Gastrocnemius medialis (tissue), 4 donors: ENCODE results near the gene OPRM1. TPM values are rescaled to one million over a fixed set of nuclear protein-coding genes. Genes with fewer than 3 reads are reported as not detected.

Source experiments
- ATAC-seq, 2 donors: fragments of 150-250 bp; one replicate each; pipeline ENCODE4 v1.9.1; 2016
- DNase-seq, 2 donors: peaks; one replicate each; pipeline ENCODE4 v3.0.0-alpha.2; 2019
- H3K27ac ChIP-seq, 4 donors: fragments of 200-600 bp; sonication (generic); 1 replicate in 1 of 4; 2 replicates in 3 of 4; pipeline ENCODE4 v1.5.1; 2016 to 2018; ENCODE audit warnings: mild to moderate bottlenecking in 2 of 4, moderate library complexity in 1 of 4
- H3K27me3 ChIP-seq, 3 donors: fragments of 200-600 bp; sonication (generic) in 2 of 3; 1 replicate in 1 of 3; 2 replicates in 2 of 3; pipeline versions ENCODE4 v1.5.1 to v1.6.0; 2016 to 2019; ENCODE audit warnings: mild to moderate bottlenecking in 1 of 3, moderate library complexity in 1 of 3
- H3K36me3 ChIP-seq, 2 donors: fragments of 200-600 bp; sonication (generic) in 1 of 2; one replicate each; pipeline ENCODE4 v1.5.1; 2017 to 2018
- H3K4me1 ChIP-seq, 2 donors: fragments of 200-600 bp; sonication (generic) in 1 of 2; one replicate each; pipeline ENCODE4 v1.5.1; 2016 to 2017; ENCODE audit warnings: mild to moderate bottlenecking in 2 of 2
- H3K4me3 ChIP-seq, 4 donors: fragments of 200-600 bp; sonication (generic) in 3 of 4; 1 replicate in 1 of 4; 2 replicates in 3 of 4; pipeline ENCODE4 v1.5.1; 2016 to 2019; ENCODE audit warnings: mild to moderate bottlenecking in 2 of 4
- H3K9me3 ChIP-seq, 3 donors: fragments of 200-600 bp; sonication (generic) in 2 of 3; 1 replicate in 1 of 3; 2 replicates in 2 of 3; pipeline ENCODE4 v1.5.1; 2016 to 2019
- POLR2A ChIP-seq, 2 donors: fragments of 450-650 bp; IDR thresholded peaks; one replicate each; pipeline ENCODE4 v1.6.1; 2017; ENCODE audit warnings: antibody characterized with exemption in 2 of 2, mild to moderate bottlenecking in 2 of 2, moderate library complexity in 2 of 2
- in situ Hi-C, 4 donors: fragments of 200-750 bp; cut with MboI; loops; one replicate each; pipeline versions ENCODE4 v1.15.0 to v1.8.0; 2017; ENCODE audit warnings: low sequenced_read_pairs in 4 of 4
- intact Hi-C: fragments of 100-400 bp; cut with DNase I; formaldehyde crosslinking; loops from one replicate; pipeline ENCODE4 v1.15.1; 2023; ENCODE audit warnings: low total_unique reads
- total RNA-seq, 4 donors: library from RNA; depleted of rRNA; stranded (reverse); fragments of >200 nt; gene quantifications; one replicate each; pipeline versions ENCODE4 v1.1.0 to v1.2.3, GENCODE V29; 2016
- TF ChIP-seq, protein P1 (sequence below), 5 experiments: fragments of 450-650 bp in 3 of 5; fragments of 200-600 bp in 2 of 5; sonication (generic) in 2 of 5; IDR thresholded peaks in 4 of 5; conservative IDR thresholded peaks in 1 of 5; 1 replicate in 4 of 5; 2 replicates in 1 of 5; pipeline ENCODE4 v1.5.1; 2016 to 2019; ENCODE audit warnings: antibody characterized with exemption in 5 of 5, mild to moderate bottlenecking in 3 of 5, moderate library complexity in 3 of 5

OPRM1 gene
- total RNA-seq, 4 donors from 2014 or later, result not detected

DNA sequence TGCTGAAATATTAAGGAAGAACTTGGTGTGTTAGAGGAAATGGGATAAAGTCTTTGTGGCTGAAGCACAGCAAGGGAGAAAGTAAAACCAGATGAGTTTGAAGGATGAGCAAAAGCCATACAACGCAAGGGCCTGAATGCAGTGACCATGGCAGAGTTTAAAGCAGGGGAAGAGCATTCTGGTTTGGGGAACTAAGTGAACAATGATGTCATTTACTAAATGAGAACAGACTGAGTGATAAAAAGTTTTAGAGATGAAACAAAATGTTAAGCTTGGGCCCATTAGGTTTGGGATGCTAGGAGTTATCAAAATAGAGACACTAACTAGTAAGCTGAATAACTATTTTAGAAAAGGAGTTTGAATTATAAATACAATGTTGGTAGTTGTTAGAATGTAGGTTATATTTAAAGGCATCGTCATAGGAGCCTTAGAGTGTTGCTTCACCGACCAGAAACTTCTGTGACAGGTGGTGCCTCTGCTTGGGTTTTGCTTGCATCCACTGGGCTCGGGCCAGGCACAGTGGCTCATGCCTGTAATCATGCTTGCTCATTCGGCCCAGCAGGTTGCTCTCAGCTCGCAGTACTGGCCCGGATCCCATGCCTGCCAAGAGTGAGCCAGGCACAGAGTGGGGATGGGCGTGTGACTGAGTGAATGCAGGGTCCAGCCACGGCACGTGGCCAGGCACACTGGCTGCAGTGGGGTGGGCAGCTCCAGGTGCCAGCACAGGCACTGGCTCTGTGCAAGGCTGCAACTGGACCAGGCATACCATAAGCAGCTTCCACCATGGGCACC is 37.4 kb upstream of the OPRM1 start:
- Histone ChIP-seq H3K27me3 (no peaks in the 10 kb centered on the region), H3K9me3 (no peaks in the 10 kb centered on the region), H3K27ac (no peak overlapping the region), H3K4me1 (no peaks in the 10 kb centered on the region), H3K36me3 (no peaks in the 10 kb centered on the region), H3K4me3 (no peak overlapping the region)
- intact Hi-C loops, result no loop called here
- ATAC-seq (no peak), DNase-seq (no peak)
- in situ Hi-C loops, result no loop called here
- TF ChIP-seq POLR2A (IDR thresholded peaks at IDR 0.05), result no peak

DNA sequence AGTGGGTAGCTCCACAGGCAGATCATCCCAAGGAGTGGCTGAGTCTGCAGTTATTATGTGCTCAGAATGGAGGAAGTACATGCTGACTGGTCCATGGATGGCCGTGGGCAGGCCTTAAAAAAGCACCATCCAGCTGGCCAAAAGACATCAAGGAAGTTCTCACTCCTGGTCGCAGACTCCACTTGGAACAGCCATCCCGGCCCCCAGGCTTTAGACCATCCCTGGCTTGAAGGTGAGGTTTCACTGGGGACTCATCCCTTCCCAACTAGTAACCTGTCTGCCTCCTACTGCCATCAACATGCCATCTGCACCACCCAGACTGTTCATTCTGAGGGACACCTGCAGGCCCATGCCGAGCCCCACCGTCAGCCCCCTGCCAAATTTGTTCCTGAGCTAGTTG is 36.1 kb upstream of the OPRM1 start:
- intact Hi-C loops (no loop called here), in situ Hi-C loops (no loop called here)
- Histone ChIP-seq H3K36me3 (no peaks in the 10 kb centered on the region), H3K27me3 (no peaks in the 10 kb centered on the region), H3K4me3 (no peak overlapping the region), H3K9me3 (no peaks in the 10 kb centered on the region), H3K4me1 (no peaks in the 10 kb centered on the region), H3K27ac (no peak overlapping the region)
- no peak for DNase-seq
- no peak for ATAC-seq
- TF ChIP-seq POLR2A (IDR thresholded peaks at IDR 0.05), result no peak
- TF ChIP-seq, protein P1, sequence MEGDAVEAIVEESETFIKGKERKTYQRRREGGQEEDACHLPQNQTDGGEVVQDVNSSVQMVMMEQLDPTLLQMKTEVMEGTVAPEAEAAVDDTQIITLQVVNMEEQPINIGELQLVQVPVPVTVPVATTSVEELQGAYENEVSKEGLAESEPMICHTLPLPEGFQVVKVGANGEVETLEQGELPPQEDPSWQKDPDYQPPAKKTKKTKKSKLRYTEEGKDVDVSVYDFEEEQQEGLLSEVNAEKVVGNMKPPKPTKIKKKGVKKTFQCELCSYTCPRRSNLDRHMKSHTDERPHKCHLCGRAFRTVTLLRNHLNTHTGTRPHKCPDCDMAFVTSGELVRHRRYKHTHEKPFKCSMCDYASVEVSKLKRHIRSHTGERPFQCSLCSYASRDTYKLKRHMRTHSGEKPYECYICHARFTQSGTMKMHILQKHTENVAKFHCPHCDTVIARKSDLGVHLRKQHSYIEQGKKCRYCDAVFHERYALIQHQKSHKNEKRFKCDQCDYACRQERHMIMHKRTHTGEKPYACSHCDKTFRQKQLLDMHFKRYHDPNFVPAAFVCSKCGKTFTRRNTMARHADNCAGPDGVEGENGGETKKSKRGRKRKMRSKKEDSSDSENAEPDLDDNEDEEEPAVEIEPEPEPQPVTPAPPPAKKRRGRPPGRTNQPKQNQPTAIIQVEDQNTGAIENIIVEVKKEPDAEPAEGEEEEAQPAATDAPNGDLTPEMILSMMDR (IDR thresholded peaks at IDR 0.05 in 4 of 5, conservative IDR thresholded peaks at IDR 0.05 in 1 of 5), result no peak

DNA sequence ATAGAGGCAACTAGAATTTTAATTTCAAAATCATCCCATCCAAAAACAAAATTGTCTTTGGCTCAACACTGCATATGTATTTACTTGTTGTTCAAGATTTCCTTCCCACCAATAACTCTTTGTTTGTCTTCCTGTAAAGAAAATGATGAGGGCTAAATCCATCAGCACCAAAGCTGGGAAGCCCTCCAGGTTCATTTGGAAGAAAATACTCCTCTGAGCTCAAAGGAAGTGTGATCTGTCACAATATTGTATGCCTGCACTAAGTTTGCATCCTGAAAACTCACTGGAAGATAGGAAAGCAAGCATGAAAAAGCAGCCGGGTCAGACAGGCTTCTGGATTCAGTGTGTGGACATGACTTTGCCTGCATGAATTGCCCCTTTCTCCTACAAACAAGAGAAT is 28.7 kb upstream of the OPRM1 start:
- intact Hi-C loops, result no loop called here
- no peaks in the 10 kb centered on the region for H3K9me3 ChIP-seq

DNA sequence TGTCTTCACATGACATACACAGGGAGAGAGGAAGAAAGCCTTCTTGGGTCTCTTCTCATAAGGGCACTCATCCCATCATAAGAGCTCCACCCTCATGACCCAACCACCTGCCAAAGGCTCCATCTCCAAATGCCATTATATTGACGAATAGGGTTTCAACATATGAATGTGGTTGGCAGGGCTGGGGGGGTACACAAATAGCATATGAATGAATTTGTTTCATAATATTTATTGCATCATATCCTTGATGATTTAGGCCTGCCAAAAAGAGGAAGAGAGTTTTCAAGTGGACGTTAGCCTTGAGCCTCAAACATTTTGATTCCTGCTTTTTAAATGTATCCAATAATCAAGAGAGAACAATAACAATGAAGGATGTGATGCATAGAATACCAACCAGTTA is 26.2 kb upstream of the OPRM1 start:
- ATAC-seq, result no peak
- intact Hi-C loops (no loop called here), in situ Hi-C loops (no loop called here)

More for the DNA sequence above, 28.7 kb upstream of the OPRM1 start:
- no peak overlapping the region for H3K27ac ChIP-seq
- H3K27me3 ChIP-seq, result no peaks in the 10 kb centered on the region
- no peaks in the 10 kb centered on the region for H3K4me1 ChIP-seq
- TF ChIP-seq POLR2A (IDR thresholded peaks at IDR 0.05), result no peak
- TF ChIP-seq, protein P1 (IDR thresholded peaks at IDR 0.05 in 4 of 5, conservative IDR thresholded peaks at IDR 0.05 in 1 of 5), result no peak
- no peaks in the 10 kb centered on the region for H3K36me3 ChIP-seq
- no peak overlapping the region for H3K4me3 ChIP-seq
- in situ Hi-C loops, result no loop called here
- ATAC-seq (no peak), DNase-seq (no peak)

DNA sequence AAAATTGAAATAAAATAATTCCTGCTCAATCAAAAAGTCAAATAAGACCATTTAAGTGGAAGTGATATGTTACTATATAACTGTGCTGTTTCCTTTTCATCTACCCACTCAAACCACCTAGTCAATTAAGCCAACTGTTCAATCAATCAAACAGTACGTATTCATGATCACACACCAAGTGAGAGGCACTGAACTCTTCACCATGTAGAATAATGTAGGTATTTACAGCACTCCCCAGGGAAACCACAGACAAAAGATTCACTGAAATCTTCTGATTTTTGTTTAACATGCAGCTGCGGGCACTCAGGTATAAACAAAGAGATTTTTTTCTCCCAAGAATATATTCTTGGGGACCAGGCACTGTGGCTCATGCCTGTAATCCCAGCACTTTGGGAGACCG is 21.3 kb upstream of the OPRM1 start:
- Histone ChIP-seq H3K9me3 (no peaks in the 10 kb centered on the region), H3K36me3 (no peaks in the 10 kb centered on the region), H3K4me1 (no peaks in the 10 kb centered on the region), H3K27me3 (no peaks in the 10 kb centered on the region), H3K4me3 (no peak overlapping the region), H3K27ac (no peak overlapping the region)
- intact Hi-C loops, result no loop called here
- no peak for ATAC-seq
- no peak for DNase-seq
- TF ChIP-seq, protein P1 (IDR thresholded peaks at IDR 0.05 in 4 of 5, conservative IDR thresholded peaks at IDR 0.05 in 1 of 5), result no peak
- TF ChIP-seq POLR2A (IDR thresholded peaks at IDR 0.05), result no peak
- in situ Hi-C loops, result no loop called here

More for the DNA sequence above, 26.2 kb upstream of the OPRM1 start:
- Histone ChIP-seq H3K27ac (no peak overlapping the region), H3K9me3 (no peaks in the 10 kb centered on the region), H3K36me3 (no peaks in the 10 kb centered on the region), H3K27me3 (no peaks in the 10 kb centered on the region), H3K4me1 (no peaks in the 10 kb centered on the region), H3K4me3 (no peak overlapping the region)
- no peak for TF ChIP-seq POLR2A (IDR thresholded peaks at IDR 0.05)
- TF ChIP-seq, protein P1 (IDR thresholded peaks at IDR 0.05 in 4 of 5, conservative IDR thresholded peaks at IDR 0.05 in 1 of 5), result no peak
- no peak for DNase-seq
